Measurements from ENCODE around the gene SSX2IP.

SSX2IP gene

GRCh38 chr1:84683508-84683907 lies 6.8 kb downstream of the SSX2IP start:
- Histone ChIP-seq H3K4me3 (ENCODE audit: low read length) (no peak overlapping the region), H3K9me3 (ENCODE audit: low read length) (peaks cover 3% of the 10 kb centered on the region), H3K36me3 (ENCODE audit: insufficient read depth, low read length) (no peaks in the 10 kb centered on the region), H2AFZ (ENCODE audit: low read depth, low read length) (no peak overlapping the region), H3K27me3 (ENCODE audit: insufficient read depth, low read length) (no peaks in the 10 kb centered on the region), H3K4me1 (ENCODE audit: insufficient read depth, low read length) (peaks cover 4% of the 10 kb centered on the region)

GRCh38 chr1:84682047-84682446 lies 8.2 kb downstream of the SSX2IP start:
- H3K27me3 ChIP-seq (ENCODE audit: insufficient read depth, low read length), result no peaks in the 10 kb centered on the region
- no peak overlapping the region for H3K4me3 ChIP-seq (ENCODE audit: low read length)
- H3K4me1 ChIP-seq (ENCODE audit: insufficient read depth, low read length), result no peaks in the 10 kb centered on the region
- no peaks in the 10 kb centered on the region for H3K36me3 ChIP-seq (ENCODE audit: insufficient read depth, low read length)
- H3K9me3 ChIP-seq (ENCODE audit: low read length), result peaks cover 3% of the 10 kb centered on the region
- no peak overlapping the region for H2AFZ ChIP-seq (ENCODE audit: low read depth, low read length)

- H3K4me1 ChIP-seq (ENCODE audit: insufficient read depth, low read length), result no peaks in the 10 kb centered on the region
- no peaks in the 10 kb centered on the region for H3K9me3 ChIP-seq (ENCODE audit: low read length)
- H2AFZ ChIP-seq (ENCODE audit: low read depth, low read length), result no peak overlapping the region
- no peaks in the 10 kb centered on the region for H3K36me3 ChIP-seq (ENCODE audit: insufficient read depth, low read length)
- H3K4me3 ChIP-seq (ENCODE audit: low read length), result no peak overlapping the region
- no peaks in the 10 kb centered on the region for H3K27me3 ChIP-seq (ENCODE audit: insufficient read depth, low read length)
Measured at GRCh38 chr1:84677415-84678099, 12.7 kb downstream of the SSX2IP start.

DNA sequence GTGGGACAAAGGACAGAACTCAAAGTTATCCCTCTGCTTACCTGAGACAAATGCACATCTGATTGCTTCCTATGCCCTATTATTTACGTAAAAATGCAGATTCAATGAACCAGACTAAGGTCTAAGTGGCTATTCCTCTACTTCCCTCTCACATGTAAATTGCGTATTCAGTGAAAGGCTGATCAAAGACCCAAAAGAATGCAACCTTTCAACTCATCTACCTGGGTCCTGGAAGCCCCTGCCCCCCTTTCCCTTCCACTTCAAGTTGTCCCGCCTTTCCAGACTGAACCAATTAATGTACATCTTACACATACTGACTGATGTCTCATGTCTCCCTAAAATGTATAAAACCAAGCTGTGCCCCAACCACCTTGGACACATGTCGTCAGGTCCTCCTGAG lies 14.6 kb downstream of the SSX2IP start:
- Histone ChIP-seq H3K36me3 (ENCODE audit: insufficient read depth, low read length) (no peaks in the 10 kb centered on the region), H2AFZ (ENCODE audit: low read depth, low read length) (no peak overlapping the region)

DNA sequence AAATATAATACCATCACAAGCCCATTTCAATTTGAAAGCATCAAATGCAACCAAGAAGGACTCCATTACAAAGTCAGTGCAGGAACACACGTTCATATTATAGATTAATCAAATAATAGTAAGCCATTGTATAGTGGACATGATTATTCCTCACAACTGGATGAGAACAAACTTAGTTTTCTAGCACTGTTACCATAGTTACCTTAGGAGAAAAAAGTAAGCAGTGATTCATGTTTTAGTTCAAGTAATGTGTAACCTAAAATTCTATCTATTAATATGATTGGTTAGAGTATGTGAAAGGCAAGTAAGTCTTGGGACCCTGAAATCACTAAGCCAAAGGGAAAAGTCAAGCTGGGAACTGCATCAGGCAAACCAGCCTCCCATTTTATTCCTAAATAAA lies 15.2 kb downstream of the SSX2IP start:
- no peaks in the 10 kb centered on the region for H3K4me1 ChIP-seq (ENCODE audit: insufficient read depth, low read length)
- no peak overlapping the region for H3K4me3 ChIP-seq (ENCODE audit: low read length)
- no peaks in the 10 kb centered on the region for H3K9me3 ChIP-seq (ENCODE audit: low read length)
- peaks cover 2% of the 10 kb centered on the region for H3K36me3 ChIP-seq (ENCODE audit: insufficient read depth, low read length)
- H2AFZ ChIP-seq (ENCODE audit: low read depth, low read length), result no peak overlapping the region
- no peaks in the 10 kb centered on the region for H3K27me3 ChIP-seq (ENCODE audit: insufficient read depth, low read length)

More for the DNA sequence above, 14.6 kb downstream of the SSX2IP start:
- Histone ChIP-seq H3K4me1 (ENCODE audit: insufficient read depth, low read length) (no peaks in the 10 kb centered on the region), H3K4me3 (ENCODE audit: low read length) (no peak overlapping the region), H3K27me3 (ENCODE audit: insufficient read depth, low read length) (no peaks in the 10 kb centered on the region), H3K9me3 (ENCODE audit: low read length) (no peaks in the 10 kb centered on the region)

DNA sequence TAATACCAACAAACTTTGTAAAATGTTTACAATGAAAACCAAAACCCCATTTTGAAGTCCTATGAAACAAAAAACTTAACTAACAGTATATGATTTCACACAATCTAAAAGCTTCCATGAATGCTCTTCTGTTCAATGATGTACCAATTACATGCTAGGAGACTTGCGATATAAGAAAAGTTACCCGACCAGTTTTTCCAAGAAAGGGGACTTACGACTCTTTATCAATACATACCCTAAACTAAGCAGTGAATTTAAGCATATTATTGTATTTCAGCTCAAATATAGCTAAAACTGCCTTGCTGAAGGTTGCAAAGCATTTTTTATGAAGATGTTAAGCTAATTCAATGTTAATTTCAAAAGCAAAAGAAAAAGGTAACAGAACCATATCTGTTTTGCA lies 15.6 kb downstream of the SSX2IP start:
- no peaks in the 10 kb centered on the region for H3K9me3 ChIP-seq (ENCODE audit: low read length)
- no peak overlapping the region for H2AFZ ChIP-seq (ENCODE audit: low read depth, low read length)
- H3K27me3 ChIP-seq (ENCODE audit: insufficient read depth, low read length), result no peaks in the 10 kb centered on the region
- no peaks in the 10 kb centered on the region for H3K4me1 ChIP-seq (ENCODE audit: insufficient read depth, low read length)
- H3K4me3 ChIP-seq (ENCODE audit: low read length), result no peak overlapping the region
- H3K36me3 ChIP-seq (ENCODE audit: insufficient read depth, low read length), result peaks cover 3% of the 10 kb centered on the region

DNA sequence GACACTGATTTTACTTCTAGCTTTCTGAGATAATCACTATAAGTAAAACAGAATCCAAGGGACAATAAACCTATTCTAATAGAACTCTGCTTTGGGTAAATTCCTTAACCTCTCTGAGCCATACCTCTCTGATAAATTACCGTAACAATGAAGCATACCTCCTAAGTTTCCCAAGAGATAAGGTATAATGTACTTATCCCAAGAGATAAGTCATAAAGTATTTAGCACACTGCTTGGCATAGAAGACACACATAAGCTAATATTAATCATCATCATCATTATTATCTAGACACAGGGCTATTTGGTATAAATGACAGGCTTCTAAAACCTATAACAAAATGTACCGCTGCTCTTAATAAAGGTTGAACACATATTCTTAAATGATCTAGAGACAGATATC lies 16.2 kb downstream of the SSX2IP start:
- Histone ChIP-seq H3K9me3 (ENCODE audit: low read length) (no peaks in the 10 kb centered on the region), H3K36me3 (ENCODE audit: insufficient read depth, low read length) (peaks cover 8% of the 10 kb centered on the region), H3K4me1 (ENCODE audit: insufficient read depth, low read length) (no peaks in the 10 kb centered on the region), H2AFZ (ENCODE audit: low read depth, low read length) (no peak overlapping the region), H3K27me3 (ENCODE audit: insufficient read depth, low read length) (no peaks in the 10 kb centered on the region), H3K4me3 (ENCODE audit: low read length) (no peak overlapping the region)

- no peaks in the 10 kb centered on the region for H3K27me3 ChIP-seq (ENCODE audit: insufficient read depth, low read length)
- H3K9me3 ChIP-seq (ENCODE audit: low read length), result no peaks in the 10 kb centered on the region
- no peaks in the 10 kb centered on the region for H3K4me1 ChIP-seq (ENCODE audit: insufficient read depth, low read length)
- no peak overlapping the region for H2AFZ ChIP-seq (ENCODE audit: low read depth, low read length)
- H3K36me3 ChIP-seq (ENCODE audit: insufficient read depth, low read length), result peaks cover 14% of the 10 kb centered on the region
- no peak overlapping the region for H3K4me3 ChIP-seq (ENCODE audit: low read length)
Measured at GRCh38 chr1:84672080-84672854, 18.0 kb downstream of the SSX2IP start.

GRCh38 chr1:84669831-84670230 lies 20.4 kb downstream of the SSX2IP start:
- no peaks in the 10 kb centered on the region for H3K4me1 ChIP-seq (ENCODE audit: insufficient read depth, low read length)

GRCh38 chr1:84668185-84668584 lies 22.1 kb downstream of the SSX2IP start:
- Histone ChIP-seq H2AFZ (ENCODE audit: low read depth, low read length) (no peak overlapping the region), H3K4me1 (ENCODE audit: insufficient read depth, low read length) (no peaks in the 10 kb centered on the region), H3K36me3 (ENCODE audit: insufficient read depth, low read length) (peaks cover 15% of the 10 kb centered on the region), H3K27me3 (ENCODE audit: insufficient read depth, low read length) (no peaks in the 10 kb centered on the region), H3K9me3 (ENCODE audit: low read length) (no peaks in the 10 kb centered on the region), H3K4me3 (ENCODE audit: low read length) (no peak overlapping the region)

More at GRCh38 chr1:84669831-84670230, 20.4 kb downstream of the SSX2IP start:
- Histone ChIP-seq H3K27me3 (ENCODE audit: insufficient read depth, low read length) (no peaks in the 10 kb centered on the region), H3K36me3 (ENCODE audit: insufficient read depth, low read length) (peaks cover 15% of the 10 kb centered on the region), H2AFZ (ENCODE audit: low read depth, low read length) (no peak overlapping the region), H3K9me3 (ENCODE audit: low read length) (no peaks in the 10 kb centered on the region), H3K4me3 (ENCODE audit: low read length) (no peak overlapping the region)

DNA sequence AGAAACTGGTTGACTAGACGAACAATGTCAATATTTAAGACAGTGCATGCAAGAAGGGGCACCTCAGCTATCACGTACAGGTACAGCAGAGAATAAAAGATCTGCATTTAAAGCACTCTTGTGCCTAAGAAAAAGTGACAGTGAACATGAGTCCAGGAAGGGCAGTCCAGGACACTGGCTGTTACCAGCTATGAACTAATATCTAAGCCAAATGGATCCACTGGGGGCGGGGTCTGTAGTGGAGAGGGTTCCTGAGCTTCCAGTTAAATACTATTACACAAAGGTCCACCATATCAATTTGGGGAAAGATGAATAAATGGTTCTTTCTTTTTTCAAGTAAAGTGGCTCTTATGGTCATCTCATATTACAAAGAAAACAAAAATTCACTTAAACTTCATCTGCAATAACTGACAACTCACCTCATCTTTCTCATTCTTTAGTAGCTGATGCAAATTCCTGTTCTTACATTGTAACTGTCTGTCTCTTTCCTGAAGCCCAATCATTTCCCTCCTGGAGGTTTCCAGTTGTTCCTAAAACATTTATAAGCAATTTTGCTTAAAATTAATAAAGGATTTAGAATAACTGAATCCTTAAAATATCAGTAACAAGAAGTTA lies 24.5 kb downstream of the SSX2IP start:
- Histone ChIP-seq H3K4me1 (ENCODE audit: insufficient read depth, low read length) (no peaks in the 10 kb centered on the region), H3K4me3 (ENCODE audit: low read length) (no peak overlapping the region), H3K9me3 (ENCODE audit: low read length) (no peaks in the 10 kb centered on the region), H2AFZ (ENCODE audit: low read depth, low read length) (no peak overlapping the region), H3K27me3 (ENCODE audit: insufficient read depth, low read length) (no peaks in the 10 kb centered on the region), H3K36me3 (ENCODE audit: insufficient read depth, low read length) (peaks cover 25% of the 10 kb centered on the region)

GRCh38 chr1:84653130-84653677 lies 37.1 kb downstream of the SSX2IP start:
- Histone ChIP-seq H3K4me3 (ENCODE audit: low read length) (no peak overlapping the region), H3K36me3 (ENCODE audit: insufficient read depth, low read length) (peaks cover 47% of the 10 kb centered on the region), H2AFZ (ENCODE audit: low read depth, low read length) (no peak overlapping the region), H3K27me3 (ENCODE audit: insufficient read depth, low read length) (no peaks in the 10 kb centered on the region), H3K9me3 (ENCODE audit: low read length) (no peaks in the 10 kb centered on the region), H3K4me1 (ENCODE audit: insufficient read depth, low read length) (no peaks in the 10 kb centered on the region)

DNA sequence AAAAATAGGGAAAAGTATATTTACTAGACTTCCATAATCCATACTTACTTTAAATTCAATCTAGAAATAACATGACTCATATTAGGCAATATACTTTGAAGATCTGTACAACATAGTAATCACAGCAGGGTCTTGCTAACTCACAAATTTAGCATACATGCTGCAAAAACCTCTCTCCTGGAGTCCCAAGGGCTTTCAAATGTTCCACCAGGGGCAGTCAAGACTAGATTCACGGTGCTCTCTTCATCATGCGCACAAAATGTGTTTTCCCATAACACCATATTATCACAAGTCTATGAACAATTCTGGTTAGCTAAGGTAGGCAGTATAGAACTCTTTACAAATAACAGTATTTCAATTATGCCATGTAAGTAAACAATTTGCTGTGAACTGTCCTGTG lies 45.8 kb downstream of the SSX2IP start:
- H2AFZ ChIP-seq (ENCODE audit: low read depth, low read length), result no peak overlapping the region
- no peaks in the 10 kb centered on the region for H3K9me3 ChIP-seq (ENCODE audit: low read length)
- no peaks in the 10 kb centered on the region for H3K4me1 ChIP-seq (ENCODE audit: insufficient read depth, low read length)
- H3K4me3 ChIP-seq (ENCODE audit: low read length), result no peak overlapping the region
- peaks cover 13% of the 10 kb centered on the region for H3K36me3 ChIP-seq (ENCODE audit: insufficient read depth, low read length)
- H3K27me3 ChIP-seq (ENCODE audit: insufficient read depth, low read length), result no peaks in the 10 kb centered on the region
